SHP77 treated with DMSO at 0.1 percent for 48 hours (cell line): ENCODE data around the gene CD19.
"Not testable (repeated sequence)": the region's sequence is repeated elsewhere in the genome, so short reads cannot be mapped to it uniquely, and the experiment has no call there.

ENCODE experiments used
- DNase-seq: peaks from one replicate; lab custom pipeline; 2025; lab: John Stamatoyannopoulos, UW

CD19 gene

DNA sequence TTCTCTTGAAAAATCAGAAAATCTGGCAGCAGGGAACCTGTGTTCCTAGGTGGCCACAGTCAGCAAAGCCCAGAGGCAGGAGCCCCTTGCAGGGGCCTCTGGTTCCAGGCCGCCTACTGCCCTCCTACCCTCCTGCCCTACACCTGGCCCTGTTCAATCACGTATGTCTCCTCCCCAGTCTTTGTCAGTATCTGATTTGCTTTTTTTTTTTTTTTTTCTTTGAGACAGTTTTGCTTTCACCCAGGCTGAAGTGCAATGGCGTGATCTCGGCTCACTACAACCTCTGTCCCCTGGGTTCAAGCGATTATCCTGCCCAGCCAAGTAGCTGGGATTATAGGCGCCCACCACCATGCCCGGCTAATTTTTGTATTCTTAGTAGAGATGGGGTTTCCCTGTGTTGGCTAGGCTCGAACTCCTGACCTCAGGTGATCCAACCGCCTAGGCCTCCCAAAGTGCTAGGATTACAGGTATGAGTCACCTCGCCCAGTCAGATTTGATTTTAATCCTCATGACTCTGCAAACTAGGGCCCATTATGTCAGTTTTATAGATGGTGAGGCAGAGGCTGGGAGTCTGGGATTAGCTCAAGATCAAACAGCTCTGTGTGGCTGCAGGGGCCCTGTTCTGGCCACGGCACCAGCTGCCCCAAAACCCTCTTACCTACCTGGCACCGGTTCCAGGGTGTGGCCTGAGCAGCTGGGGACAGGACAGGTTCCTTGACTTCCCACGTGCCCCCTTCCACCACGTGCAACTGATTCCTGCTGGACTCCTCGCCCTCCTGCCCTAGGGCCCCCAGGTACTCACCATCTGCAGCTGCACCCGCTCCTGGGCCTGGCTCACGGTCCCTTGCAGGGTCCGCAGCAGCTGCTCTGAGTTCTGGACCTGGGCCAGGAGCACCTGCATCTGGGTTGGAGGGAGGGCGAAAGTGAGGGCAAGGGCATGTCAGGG is 21.4 kb upstream of the CD19 start:
- DNase-seq: peak; percentile 38

DNA sequence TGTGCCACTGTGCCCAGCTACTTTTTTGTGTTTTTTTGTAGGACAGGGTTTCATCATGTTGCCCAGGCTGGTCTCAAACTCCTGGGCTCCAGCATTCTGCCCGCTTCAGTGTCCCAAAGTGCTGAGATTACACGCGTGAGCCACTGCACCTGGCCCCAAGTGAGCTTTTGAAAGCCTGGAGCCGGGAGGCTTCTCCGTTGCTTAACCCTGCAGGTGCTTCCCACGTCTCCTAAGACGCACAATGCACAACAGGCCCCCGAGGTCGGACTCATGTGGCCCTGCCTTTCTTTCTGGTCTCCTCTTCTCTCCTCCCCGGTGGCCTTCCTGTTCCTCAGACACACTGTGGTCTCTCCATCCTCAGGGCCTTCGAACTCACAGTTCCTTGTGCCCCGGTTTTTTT is 19.2 kb upstream of the CD19 start:
- no peak for DNase-seq

DNA sequence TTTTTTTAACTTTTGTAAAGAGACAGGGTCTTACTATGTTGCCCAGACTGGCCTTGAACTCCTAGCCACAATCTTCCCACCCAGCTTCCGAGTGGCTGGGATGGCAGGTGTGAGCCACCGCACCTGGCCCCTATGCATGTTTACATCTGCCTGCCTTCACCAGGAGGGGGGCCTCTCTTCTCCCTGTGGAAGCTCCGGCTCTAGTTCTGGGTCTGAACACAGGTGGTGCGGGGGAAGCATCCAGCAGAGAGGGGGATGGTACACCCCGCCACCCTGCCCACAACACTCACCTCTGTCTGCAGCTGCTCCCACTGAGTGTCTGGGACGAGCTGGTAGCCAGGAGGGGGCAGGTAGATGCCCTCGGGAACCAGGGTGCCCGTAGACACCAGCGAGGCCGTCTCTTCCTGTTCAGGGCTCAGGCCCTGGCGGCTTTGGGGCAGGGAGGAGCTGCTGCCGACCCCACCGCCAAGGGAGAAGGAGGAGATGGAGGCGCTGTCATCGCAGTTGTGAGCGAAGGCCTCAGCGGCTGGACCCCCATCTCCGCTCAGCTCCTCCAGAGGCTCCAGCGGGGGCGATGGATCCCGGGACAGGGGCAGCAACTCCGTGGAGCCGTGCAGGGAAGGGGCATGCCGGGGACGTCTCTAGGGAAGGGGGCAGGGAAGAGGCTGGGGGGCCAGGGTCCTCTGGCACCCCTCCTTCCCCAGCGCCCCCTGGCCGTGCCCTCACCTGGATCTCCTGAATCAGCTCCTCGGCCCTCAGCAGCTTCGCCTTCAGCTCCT is 17.6 kb upstream of the CD19 start:
- peak; percentile 13 for DNase-seq

DNA sequence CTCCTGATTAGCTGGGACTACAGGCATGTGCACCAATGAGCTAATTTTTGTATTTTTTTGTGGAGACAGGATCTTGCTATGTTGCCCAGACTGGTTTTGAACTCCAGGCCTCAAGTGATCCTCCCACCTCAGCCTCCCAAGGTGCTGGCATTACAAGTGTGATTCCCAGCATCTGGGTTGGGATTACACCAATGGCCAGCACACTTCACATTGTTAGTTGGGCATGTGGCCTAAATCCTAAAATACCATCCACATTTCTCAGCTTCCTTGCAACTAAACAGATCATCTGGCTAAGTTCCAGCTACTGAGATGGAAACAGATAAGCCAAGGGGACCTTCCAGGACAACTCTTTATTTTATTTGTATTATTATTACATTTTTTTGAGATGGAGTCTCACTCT is 16.6 kb upstream of the CD19 start:
- DNase-seq: no peak

DNA sequence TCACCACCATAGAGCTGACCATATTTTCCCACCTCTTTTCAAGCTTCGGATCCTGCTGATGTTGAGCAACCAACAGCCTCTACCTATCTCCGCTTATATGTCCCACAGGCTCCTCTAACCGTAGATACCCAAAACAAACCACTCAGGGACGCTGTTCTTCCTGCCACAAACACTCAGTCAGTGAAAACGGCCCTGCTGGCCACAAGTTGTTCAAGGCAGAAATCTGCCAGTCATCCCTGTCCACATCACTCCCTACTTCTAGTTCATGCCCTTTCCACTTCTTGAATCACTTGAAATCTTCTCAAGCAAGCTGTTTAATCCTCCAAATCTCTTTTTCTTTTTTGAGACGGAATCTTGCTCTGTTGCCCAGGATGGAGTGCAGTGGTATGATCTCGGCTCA is 14.7 kb upstream of the CD19 start:
- DNase-seq: no peak

DNA sequence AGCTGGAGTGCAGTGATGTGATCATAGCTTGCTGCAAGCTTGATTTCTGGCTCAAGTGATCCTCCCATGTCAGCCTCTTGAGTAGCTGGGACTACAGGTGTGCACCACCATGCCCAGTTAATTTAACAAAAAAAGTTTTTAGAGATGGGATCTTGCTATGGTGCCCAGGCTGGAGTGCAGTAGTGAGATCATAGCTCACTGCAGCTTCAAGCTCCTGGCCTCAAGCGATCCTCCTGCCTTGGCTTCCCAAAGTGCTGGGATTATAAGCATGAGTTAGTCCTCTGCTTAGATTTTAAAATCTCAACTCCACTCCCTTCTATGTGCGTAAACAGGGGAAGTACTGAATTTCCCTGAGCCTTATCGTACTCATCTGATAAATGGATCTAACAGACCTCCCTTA is 13.1 kb upstream of the CD19 start:
- no peak for DNase-seq

DNA sequence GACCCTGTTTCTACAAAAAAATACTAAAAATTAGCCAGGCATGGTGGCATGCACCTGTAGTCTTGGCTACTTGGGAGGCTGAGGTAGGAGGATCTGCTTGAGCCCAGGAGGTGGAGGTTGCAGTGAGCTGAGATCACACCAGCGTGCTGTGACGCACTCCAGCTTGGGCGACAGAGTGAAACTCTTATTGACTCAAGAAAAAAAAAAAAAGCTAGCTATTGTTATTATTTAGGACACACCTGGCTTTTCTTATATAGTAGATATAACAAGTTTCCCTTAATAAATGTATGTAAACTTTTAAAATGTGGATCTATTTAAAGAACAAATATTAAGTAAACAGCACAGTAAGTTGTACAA is 8.6 kb upstream of the CD19 start:
- DNase-seq: no peak

DNA sequence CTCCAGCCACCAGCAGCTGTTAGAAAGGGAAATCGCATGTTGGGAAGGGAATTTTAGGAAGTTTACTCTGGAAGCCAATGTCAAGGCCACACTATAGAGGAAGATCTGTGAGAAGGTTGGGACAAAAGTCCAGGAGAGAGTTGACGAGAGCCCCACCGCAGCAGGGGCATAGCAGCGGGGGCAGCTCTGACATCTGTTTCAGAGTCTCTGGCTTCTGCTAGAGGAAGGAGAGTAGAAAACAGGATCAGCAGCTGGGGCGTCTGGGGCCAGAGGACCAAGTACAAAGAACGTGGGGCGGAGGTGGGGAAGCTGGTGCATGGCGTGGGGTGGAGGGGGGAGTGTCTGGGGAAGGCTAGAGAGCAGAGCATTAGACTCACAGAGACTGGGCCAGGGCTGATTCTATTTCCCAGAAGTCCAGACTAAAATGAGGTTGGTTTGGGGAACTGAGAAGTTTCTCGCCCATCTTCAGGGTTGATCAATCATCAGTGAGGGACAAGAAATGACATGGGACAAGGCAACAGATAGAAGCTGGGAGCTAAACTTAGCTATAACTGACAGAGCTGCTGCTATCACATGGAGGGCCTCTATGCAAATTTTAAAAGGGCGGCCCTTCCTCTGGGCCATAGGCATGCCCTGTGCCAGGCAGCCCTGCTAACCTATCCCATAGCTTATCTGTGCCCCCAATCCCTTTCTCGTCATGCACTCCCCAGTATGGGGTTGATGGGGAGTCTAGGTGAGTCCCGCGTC is 7.9 kb upstream of the CD19 start:
- no peak for DNase-seq

DNA sequence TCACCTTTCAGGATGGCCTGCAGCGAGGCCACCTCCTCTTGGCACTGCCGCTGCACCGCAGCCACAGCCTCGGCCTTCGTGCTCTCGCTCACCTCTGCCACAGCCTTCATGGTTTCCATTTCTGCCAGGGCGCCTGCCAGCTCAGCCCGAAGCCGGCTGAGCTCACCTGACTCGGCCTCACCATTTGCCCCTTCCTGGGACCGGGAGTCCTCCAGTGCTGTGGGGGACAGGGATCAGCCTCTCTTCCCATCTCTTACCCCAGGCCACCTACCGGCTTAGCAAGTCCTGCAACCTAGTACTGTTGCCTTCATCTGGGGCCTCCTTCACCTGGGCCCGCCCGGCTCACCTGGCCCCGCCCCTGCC is 7.4 kb upstream of the CD19 start:
- DNase-seq: no peak

DNA sequence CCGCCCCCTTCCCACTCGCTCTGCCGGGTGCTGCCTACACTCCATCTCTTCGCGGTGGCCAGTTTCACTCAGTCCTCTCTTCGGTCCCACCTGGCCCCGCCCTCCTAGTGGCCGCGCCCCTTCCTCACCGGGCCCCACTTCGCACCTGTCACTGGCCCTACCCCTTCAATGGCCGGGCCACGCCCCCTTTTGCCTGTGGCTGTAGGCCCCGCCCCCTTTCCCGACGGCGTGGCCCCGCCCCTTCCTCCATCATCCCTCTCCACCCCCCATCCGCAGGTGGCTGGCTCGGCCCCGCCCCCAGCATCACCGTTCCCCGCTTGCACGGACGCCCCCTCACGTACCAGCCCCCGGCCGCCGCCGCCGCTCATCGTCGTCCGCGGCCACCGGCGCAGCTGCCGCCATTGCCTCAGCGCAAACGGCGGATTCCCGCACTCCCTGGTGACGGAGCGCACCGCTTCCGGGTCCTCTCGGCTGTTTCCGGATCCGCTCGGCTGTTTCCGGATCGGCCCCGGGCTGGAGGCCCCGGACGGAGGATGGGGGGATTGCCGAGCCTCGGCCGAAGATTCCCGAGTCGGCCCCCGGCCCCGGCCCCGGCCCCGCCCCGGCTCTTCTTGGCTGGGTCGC is 6.9 kb upstream of the CD19 start, which contains the start of gene RABEP2:
Gene RABEP2, minus strand, starts transcription at position 477 of the 624 bp plus-strand sequence. Its CDS starts 75 bp downstream, at position 402.
- peak; percentile 70 for DNase-seq

DNA sequence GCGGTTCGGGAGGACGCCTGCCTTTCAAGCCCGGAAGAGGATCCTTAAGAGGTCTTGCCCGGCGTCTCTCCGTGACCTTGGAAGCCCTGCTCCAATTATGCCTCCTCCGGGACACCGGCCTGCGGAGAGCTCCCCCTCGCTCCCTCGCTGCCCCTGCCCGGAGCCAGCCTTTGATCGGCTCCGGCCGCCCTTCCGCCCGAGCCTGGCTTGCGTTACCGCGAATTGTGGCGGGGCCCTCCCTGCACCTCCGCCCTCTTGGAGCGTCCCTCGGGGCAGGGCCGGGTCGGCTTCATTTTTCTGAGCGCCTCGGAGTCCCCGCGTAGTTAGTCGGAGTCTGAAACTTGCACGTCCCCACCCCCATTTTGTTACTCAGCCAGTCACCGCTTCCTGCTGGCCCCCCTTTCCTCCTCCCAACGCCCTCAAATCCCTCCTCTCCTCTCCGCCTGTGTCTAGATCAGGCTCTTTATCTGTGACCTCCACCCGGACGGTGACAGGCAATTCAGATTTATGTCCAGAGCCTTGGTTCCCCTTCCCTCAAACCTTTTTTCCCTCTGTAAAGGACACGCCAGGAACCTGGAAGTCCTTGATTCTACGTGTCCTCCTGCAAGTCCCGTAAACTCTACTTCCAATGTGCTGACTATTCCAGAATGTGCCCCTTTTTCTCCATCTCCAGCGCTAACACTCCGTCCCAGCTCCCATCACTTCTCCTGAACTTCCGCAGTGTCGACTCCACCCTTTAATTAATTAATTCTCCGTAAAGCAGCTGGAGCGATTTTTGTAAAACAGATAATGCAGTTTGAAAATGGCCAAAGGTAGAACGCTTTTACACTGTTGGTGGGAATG is 6.2 kb upstream of the CD19 start:
- DNase-seq: peak; percentile 47

DNA sequence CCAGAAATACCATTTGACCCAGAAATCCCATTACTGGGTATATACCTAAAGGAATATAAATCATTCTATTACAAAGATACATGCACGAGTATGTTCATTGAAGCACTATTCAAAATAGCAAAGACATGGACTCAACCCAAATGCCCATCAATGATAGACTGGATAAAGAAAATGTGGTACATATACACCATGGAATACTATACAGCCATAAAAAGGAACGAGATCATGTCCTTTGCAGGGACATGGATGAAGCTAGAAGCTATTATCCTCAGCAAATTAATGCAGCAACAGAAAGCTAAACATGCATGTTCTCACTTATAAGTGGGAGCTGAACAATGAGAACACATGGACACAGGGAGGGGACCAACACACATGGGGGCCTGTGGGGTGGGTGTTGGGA is 5.5 kb upstream of the CD19 start:
- DNase-seq: not testable (repeated sequence)

DNA sequence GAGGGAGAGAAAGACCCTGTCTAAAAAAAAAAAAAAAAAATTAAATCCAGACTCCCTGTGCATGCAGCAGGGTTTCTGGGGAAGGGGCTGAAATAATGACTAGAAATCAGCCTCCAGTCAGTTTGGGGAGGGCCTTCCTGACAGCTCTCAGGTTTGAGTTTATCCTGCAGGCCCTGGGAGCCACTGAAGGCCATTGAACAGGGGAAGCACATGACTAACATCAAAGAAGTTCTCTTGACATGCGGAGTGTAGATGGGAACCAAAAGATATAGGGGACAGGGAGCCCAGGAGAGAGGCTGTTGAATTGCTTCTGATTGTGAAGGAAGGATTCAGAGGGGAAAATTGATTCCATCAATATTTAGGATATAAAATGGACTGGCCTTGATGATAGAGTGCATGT is 4.0 kb upstream of the CD19 start:
- DNase-seq: no peak

DNA sequence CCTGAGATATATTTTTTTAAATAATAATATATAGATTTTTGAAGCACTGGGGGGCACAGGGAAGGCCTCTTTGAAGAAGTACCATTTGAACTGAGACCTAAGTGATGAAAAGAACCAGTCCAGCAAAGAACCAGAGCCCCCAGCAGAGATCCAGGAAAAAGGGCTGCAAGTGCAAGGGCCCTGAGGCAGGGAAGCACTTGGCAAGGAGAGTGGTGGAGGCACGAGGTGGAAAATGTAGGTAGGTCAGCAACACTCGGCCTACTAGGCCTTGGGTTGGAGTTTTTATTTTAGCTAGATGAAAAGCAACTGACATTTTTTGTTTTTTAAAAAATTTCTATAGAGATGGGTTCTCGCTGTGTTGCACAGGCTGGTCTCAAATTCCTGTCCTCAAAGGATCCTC is 1.6 kb upstream of the CD19 start:
- no peak for DNase-seq

DNA sequence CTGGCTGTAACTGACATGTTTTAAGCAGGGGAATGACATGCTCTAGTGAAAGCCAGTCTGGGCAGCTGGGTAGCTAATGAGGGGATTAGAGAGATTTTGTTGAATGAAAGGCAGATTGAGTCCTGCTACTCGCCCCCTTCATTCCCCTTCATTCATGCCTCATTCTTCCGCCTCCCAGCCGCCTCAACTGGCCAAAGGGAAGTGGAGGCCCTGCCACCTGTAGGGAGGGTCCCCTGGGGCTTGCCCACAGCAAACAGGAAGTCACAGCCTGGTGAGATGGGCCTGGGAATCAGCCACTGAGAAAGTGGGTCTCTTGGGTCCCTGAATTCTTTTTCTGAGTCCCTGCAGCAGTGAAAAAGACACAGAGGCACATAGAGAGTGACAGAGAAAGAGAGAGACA is 1.1 kb upstream of the CD19 start:
- no peak for DNase-seq

DNA sequence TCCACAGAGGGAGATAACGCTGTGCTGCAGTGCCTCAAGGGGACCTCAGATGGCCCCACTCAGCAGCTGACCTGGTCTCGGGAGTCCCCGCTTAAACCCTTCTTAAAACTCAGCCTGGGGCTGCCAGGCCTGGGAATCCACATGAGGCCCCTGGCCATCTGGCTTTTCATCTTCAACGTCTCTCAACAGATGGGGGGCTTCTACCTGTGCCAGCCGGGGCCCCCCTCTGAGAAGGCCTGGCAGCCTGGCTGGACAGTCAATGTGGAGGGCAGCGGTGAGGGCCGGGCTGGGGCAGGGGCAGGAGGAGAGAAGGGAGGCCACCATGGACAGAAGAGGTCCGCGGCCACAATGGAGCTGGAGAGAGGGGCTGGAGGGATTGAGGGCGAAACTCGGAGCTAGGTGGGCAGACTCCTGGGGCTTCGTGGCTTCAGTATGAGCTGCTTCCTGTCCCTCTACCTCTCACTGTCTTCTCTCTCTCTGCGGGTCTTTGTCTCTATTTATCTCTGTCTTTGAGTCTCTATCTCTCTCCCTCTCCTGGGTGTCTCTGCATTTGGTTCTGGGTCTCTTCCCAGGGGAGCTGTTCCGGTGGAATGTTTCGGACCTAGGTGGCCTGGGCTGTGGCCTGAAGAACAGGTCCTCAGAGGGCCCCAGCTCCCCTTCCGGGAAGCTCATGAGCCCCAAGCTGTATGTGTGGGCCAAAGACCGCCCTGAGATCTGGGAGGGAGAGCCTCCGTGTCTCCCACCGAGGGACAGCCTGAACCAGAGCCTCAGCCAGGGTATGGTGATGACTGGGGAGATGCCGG is 769 bp downstream of the CD19 start:
- DNase-seq: no peak

DNA sequence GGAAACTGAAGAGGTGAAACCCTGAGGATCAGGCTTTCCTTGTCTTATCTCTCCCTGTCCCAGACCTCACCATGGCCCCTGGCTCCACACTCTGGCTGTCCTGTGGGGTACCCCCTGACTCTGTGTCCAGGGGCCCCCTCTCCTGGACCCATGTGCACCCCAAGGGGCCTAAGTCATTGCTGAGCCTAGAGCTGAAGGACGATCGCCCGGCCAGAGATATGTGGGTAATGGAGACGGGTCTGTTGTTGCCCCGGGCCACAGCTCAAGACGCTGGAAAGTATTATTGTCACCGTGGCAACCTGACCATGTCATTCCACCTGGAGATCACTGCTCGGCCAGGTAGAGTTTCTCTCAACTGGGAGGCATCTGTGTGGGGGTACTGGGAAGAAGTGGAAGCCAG is 1.4 kb downstream of the CD19 start:
- DNase-seq: no peak

DNA sequence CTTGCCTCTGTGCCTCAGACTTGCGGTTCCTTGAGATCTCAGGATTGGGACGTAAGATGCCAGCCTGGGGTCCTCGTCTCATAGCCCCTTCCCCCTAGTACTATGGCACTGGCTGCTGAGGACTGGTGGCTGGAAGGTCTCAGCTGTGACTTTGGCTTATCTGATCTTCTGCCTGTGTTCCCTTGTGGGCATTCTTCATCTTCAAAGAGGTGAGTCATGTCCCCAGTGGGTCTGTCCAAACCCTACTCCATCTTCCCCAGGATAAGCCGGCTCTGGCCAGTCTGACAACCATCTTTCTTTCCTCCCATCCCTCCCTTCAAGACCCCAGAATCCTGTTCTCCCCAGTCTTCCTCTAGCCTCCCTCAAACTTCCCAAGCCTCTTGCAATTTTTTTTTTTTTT is 3.6 kb downstream of the CD19 start:
- no peak for DNase-seq

DNA sequence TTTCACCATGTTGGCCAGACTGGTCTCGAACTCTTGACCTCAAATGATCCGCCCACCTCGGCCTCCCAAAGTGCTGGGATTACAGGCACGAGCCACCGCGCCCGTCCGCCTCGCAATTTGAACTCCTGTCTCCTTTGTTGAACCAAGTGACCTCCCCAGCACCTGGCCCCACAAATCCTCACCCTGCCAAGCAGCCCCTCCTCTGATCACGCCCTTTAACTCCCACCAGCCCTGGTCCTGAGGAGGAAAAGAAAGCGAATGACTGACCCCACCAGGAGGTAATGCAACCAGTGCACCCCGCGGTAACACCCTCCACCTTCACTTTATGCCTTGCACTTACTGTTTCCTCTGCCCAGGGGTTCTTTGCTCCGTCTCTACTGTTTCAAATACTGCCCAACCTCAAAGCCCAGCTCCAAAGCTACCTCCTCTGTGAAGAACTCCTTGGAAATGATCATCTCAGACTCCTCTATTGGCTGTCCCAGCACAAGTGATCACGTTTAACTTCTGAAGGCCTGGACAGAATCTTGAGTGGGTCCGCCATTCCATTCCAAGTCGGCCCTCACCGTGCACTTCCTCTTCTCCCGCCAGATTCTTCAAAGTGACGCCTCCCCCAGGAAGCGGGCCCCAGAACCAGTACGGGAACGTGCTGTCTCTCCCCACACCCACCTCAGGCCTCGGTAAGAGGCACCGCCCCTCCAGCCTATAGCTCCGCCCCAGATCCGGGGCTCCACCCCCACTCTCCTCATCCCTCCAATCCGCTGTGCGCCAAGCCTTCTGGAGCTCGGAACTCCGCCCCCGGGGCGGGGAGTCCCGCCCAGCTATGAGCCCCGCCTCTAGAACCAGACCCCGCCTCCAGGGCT is 4.4 kb downstream of the CD19 start:
- peak; percentile 33 for DNase-seq
